Hematopoietic multipotent progenitor cell treated with erythropoietin and hydrocortisone succinate and interleukin-3 and kit ligand, for 8 days (in vitro differentiated cells): ENCODE data around the gene BIN2.
A peak's percentile ranks its signal among the peaks of the same experiment; 100 is the strongest.
"Not testable (repeated sequence)": the region's sequence is repeated elsewhere in the genome, so short reads cannot be mapped to it uniquely, and the experiment has no call there.

Experiments used
- DNase-seq: peaks from one replicate; pipeline ENCODE4 v3.0.0-alpha.2; 2015

The BIN2 gene

GRCh38 chr12:51307655-51308593, 16.1 kb downstream of the BIN2 start:
- no peak for DNase-seq

GRCh38 chr12:51306507-51306906, 17.5 kb downstream of the BIN2 start:
- no peak for DNase-seq

GRCh38 chr12:51300768-51301167, 23.2 kb downstream of the BIN2 start:
- not testable (repeated sequence) for DNase-seq

GRCh38 chr12:51295651-51296050, 28.3 kb downstream of the BIN2 start:
- no peak for DNase-seq

DNA sequence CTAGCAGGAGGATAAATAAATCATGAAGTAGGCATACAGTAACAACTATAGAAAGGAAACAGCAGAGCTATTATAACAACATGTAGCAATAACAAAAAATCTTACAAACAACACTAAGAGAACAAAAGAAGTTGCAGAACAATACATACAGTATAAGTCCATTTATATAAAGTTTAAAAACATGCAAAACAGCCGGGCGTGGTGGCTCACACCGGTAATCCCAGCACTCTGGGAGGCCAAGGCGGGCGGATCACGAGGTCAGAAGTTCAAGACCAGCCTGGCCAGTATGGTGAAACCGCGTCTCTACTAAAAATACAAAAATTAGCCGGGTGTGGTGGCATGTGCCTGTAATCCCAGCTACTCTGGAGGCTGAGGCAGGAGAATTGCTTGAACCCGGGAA, 29.9 kb downstream of the BIN2 start:
- not testable (repeated sequence) for DNase-seq

DNA sequence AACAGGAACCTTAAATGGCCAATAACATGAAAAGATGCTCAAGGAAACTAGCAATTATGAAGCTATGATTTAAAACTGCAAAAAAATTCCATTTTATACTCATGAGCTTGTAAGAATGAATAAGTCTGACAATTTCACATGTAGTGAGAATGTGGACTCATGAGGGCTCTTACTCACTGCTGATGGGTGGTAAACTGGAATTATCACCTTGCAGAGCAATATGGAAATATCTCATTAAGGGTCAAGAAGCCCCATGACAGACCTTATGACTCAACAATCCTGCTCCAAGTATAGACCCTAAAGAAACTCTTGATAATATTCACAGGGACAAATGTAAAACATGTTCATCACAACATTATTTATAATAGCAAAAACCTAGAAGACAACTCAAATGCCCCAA, 30.3 kb downstream of the BIN2 start:
- DNase-seq = no peak

DNA sequence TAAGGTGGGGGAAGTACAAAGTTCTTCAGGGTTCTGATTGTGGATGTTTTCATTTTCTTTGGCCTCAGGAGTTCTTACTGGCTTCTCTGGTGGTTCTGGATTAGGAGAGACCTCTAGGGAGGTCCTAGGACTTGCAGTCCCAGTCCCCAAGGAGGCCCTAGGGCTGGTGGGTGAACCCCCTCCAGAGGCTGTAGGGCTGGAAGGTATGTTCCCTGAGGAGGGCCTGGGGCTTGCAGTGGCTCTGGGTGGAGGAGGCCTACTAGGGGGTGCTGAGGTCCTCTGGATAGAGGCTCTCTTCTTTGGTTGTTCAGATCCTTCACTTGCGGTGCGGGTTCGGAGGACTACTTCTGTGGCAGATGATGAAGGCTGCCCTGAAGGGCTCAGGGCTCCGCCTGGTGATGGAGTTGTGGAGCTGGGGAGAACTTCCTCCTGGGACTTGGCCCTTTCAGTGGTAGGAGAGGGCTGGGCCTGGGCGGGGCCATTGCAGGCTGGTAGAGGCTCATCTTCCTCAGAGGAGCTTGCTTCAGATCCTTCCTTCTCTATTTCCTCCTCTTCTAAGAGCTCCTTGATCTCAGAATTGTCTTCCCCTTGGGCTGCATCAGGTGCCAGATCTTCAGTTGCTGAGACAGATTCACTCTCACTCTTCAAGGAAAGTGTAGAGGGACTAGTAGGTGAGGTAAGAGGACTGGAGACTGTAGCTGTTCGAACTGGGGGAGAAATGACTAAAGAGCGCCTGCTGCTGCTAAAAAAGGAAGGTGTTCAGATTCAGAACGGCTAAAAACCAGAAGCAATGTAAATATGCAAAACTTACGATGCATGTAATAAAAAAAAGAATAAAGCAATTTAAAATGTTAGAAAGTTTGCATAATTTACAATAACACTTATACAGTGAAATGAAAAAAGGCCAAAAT, 32.1 kb downstream of the BIN2 start:
- not testable (repeated sequence) for DNase-seq

GRCh38 chr12:51285843-51286242, 38.1 kb downstream of the BIN2 start:
- DNase-seq = no peak

DNA sequence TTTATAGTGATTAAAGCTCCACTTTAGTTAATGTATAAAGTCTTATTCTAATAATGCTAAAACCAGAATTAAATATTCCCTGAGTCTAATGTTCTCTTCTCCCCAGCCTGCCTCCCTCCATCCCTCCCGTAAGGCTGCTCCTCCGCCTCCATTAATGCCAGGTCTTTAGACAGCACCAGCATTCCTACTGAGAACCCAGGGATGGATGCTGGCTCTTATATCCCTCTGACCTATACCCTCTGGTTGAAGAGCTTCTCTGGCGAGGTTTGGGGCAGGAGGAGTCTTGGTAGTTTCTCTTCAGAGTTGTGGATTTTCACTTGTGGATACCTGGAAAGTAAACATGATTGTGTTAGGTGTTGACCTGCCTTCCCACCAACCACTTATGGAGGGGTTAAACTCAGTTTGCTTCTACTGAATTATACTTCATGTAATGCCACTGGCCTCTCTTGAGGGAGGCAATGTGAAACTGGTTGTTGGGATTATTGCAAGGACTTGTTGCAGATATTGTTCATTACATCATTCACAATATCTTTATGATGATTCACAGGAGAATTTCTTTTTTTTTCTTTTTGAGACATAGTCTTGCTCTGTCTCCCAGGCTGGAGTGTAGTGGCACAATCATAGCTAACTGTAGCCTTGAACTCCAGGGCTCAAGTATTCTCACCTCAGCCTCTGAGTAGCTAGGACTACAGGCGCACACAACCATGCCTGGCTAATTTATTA, 42.6 kb downstream of the BIN2 start:
- no peak for DNase-seq

DNA sequence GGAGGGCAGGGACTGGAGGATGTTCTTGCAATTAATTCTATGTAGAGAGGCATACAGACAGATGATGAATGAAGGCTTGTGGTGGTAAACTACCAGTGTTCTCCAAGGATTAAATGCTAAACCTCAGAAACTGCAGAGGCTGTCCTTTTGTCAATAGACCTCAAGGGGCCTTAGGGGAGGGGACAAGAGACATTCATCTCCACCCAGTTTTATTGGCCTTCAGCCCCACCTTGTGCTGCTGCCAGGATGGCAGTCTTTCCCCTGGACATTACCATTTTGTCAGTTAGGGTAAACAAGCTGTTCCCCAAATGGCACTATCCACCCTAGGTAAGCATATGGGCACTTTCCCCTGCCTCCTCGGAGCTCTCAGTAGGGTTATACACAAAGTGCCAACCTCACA, 48.9 kb downstream of the BIN2 start:
- no peak for DNase-seq

GRCh38 chr12:51272810-51273209, 51.2 kb downstream of the BIN2 start:
- not testable (repeated sequence) for DNase-seq

DNA sequence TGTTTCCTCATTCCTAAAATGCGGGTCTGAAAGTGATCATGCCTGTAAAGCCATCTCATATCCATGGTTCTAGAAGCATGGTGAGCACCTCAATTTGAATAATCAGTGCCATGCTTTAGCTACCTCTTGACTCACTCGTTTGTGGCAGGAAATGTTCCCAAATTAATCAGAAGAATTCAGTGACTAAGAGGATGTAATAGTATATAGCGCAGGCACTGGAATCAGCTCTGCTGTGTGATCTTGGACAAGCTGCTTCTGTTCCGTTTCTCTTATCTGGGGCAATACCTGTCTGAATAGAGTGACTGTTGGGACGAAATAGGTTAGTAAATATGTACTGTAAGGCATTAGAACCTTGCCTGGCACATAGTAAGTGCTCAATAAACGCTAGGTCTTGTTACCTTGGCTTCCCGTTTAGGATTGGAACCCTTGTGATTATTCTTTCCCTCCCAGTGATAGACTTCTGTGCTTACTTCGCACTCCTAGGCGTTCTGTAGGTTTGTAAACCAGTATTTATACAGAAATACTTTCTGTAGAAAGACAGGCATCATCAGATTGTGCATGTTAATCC, 52.9 kb downstream of the BIN2 start:
- no peak for DNase-seq

GRCh38 chr12:51270067-51270950, 53.7 kb downstream of the BIN2 start, which contains the start of gene SMAGP:
Gene SMAGP (minus strand): TSS chr12:51270415. CDS start chr12:51269278, 1,137 bp downstream.
- DNase-seq = no peak

GRCh38 chr12:51269174-51270066, 54.6 kb downstream of the BIN2 start:
- peak; percentile 47 for DNase-seq

- DNase-seq = no peak
These were observed 59.0 kb downstream of the BIN2 start for GRCh38 chr12:51265024-51265423.

GRCh38 chr12:51264297-51264696, 59.7 kb downstream of the BIN2 start:
- DNase-seq = no peak

DNA sequence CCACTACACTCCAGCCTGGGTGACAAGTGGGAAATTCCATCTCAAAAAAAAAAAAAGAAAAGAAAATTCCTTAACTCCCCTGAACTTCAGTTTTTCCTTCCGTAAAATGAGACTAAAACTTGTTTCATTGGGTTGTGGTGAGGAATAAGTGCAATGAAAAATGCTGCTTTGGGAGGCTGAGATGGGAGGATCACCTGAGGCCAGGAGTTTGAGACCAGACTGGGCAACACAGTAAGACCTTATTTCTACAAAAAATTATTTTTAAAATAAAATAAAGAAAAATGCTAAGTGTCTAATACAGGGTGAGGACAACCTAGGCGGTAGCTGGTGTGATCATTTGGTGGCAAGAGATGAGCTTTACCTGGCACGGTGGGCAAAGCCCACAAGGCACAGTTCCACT, 60.6 kb downstream of the BIN2 start:
- DNase-seq = no peak

- peak; percentile 63 for DNase-seq
These were observed 61.2 kb downstream of the BIN2 start for GRCh38 chr12:51262758-51263177.

GRCh38 chr12:51259600-51259999, 64.4 kb downstream of the BIN2 start:
- DNase-seq = not testable (repeated sequence)

DNA sequence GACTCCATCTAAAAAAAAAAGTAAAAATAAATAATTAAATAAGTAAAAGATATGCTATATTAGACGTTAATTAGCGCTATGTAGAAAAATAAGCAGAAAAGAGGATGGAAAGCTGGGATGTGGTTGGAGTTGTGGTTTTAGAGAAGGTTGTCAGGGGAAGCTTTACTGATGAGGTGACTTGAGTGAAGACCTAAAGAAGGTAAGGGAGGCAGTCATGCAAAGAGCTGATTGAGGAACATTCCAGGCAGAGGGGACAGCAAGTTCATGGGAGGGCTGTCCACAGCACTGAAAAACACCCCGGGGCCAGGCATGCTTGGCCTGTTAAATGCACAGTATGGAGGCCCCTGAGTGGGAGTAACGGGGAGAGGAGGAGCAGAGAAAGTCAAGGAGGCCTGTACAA, 69.4 kb downstream of the BIN2 start:
- no peak for DNase-seq
